NK-92 treated with Interleukin-12 subunit alpha and Interleukin-12 subunit beta, amount 100 ng/mL, for 24 hours (cell line): ENCODE measurements around the gene AFF2.
"Not testable (repeated sequence)": the region's sequence is repeated elsewhere in the genome, so short reads cannot be mapped to it uniquely, and the experiment has no call there.

Experiments
- DNase-seq: peaks from one replicate; lab custom pipeline; 2025; lab: John Stamatoyannopoulos, UW

The AFF2 gene

GRCh38 chrX:148643460-148643859 is 143.0 kb downstream of the AFF2 start:
- no peak for DNase-seq

GRCh38 chrX:148647651-148648050 is 147.2 kb downstream of the AFF2 start:
- no peak for DNase-seq

- no peak for DNase-seq
Observed at GRCh38 chrX:148649145-148649795, 148.9 kb downstream of the AFF2 start.

GRCh38 chrX:148658115-148658730 is 157.8 kb downstream of the AFF2 start:
- DNase-seq = no peak

GRCh38 chrX:148659481-148659880 is 159.1 kb downstream of the AFF2 start:
- DNase-seq = no peak

GRCh38 chrX:148661035-148661434 is 160.6 kb downstream of the AFF2 start:
- DNase-seq = no peak

- DNase-seq = no peak
Observed at GRCh38 chrX:148662014-148662413, 161.6 kb downstream of the AFF2 start.

- DNase-seq = no peak
Observed at GRCh38 chrX:148664171-148664570, 163.8 kb downstream of the AFF2 start.

- no peak for DNase-seq
Observed at GRCh38 chrX:148664995-148665394, 164.6 kb downstream of the AFF2 start.

- DNase-seq = not testable (repeated sequence)
Observed at GRCh38 chrX:148669175-148669574, 168.8 kb downstream of the AFF2 start.

- no peak for DNase-seq
Observed at GRCh38 chrX:148670277-148670676, 169.9 kb downstream of the AFF2 start.

- DNase-seq = no peak
Observed at GRCh38 chrX:148672517-148672916, 172.1 kb downstream of the AFF2 start.

- no peak for DNase-seq
Observed at GRCh38 chrX:148681605-148682004, 181.2 kb downstream of the AFF2 start.

- no peak for DNase-seq
Observed at GRCh38 chrX:148682206-148682605, 181.8 kb downstream of the AFF2 start.

GRCh38 chrX:148691456-148691855 is 191.0 kb downstream of the AFF2 start:
- no peak for DNase-seq

GRCh38 chrX:148695255-148695654 is 194.8 kb downstream of the AFF2 start:
- no peak for DNase-seq

- no peak for DNase-seq
Observed at GRCh38 chrX:148698221-148698620, 197.8 kb downstream of the AFF2 start.

GRCh38 chrX:148700021-148700420 is 199.6 kb downstream of the AFF2 start:
- DNase-seq = no peak

GRCh38 chrX:148713981-148714380 is 213.6 kb downstream of the AFF2 start:
- DNase-seq = no peak

GRCh38 chrX:148715361-148715760 is 214.9 kb downstream of the AFF2 start:
- DNase-seq = no peak

GRCh38 chrX:148722966-148723365 is 222.5 kb downstream of the AFF2 start:
- DNase-seq = no peak

- DNase-seq = no peak
Observed at GRCh38 chrX:148723551-148723950, 223.1 kb downstream of the AFF2 start.

- no peak for DNase-seq
Observed at GRCh38 chrX:148728901-148729300, 228.5 kb downstream of the AFF2 start.

GRCh38 chrX:148732743-148733142 is 232.3 kb downstream of the AFF2 start:
- DNase-seq = no peak
